ENCODE measurements around the gene RABAC1. TPM values are rescaled to one million over a fixed set of nuclear protein-coding genes. Genes with fewer than 3 reads are reported as not detected.

The RABAC1 gene
- total RNA-seq, 1 experiment from 2014 or later: 94.0 TPM

DNA sequence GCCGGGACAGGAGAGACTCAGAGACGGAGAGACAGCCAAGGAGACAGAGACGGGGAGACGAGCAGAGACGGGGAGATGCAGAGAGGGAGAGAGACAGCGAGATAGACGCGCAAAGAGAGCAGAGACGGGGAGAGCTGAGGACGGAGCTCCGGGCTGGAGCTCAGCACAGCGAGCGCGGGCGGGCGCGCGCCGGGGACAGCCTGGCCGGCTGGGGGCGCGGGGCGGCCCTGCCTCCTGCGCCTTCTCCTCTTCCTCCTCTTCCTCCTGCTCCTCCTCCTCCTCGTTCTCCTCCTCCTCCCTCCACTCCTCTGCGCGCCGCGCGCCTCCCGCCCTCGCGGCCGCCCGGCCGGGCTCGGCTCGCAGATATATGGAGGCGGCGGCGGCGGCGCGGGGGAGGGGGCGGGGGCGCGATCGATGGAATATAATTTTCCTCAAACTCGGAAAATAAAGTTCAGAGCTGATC is 30.9 kb downstream of the RABAC1 start, which contains the start of gene ERFL:
TSS of gene ERFL (minus strand) at position 229 of the 463 bp plus-strand sequence. CDS start 15,530 bp downstream, outside the sequence.
- Histone ChIP-seq H3K9me3 (ENCODE audit: control insufficient read depth, low read depth, low read length) (no peaks in the 10 kb centered on the region), H2BK12ac (ENCODE audit: insufficient read length, low read depth, low read length) (no peak within 1 kb of the TSS), H2BK120ac (ENCODE audit: low read depth, low read length, poor library complexity, severe bottlenecking) (no peak within 1 kb of the TSS), H3K4ac (ENCODE audit: low read depth, low read length) (no peak within 1 kb of the TSS), H2AK5ac (ENCODE audit: insufficient read length, low read length) (no peak within 1 kb of the TSS), H4K91ac (ENCODE audit: insufficient read length, low read depth, low read length) (no peak within 1 kb of the TSS), H3K14ac (ENCODE audit: insufficient read depth, low read length) (no peak within 1 kb of the TSS), H3K4me2 (ENCODE audit: insufficient read depth, insufficient read length, low read length) (peak within 1 kb of the TSS; percentile 72), H3K23ac (ENCODE audit: insufficient read length, low read depth, low read length) (no peak within 1 kb of the TSS), H3K23me2 (ENCODE audit: insufficient read length, low read depth, low read length, poor library complexity, severe bottlenecking) (peaks cover 2% of the 10 kb centered on the region), H3T11ph (ENCODE audit: low read length) (no peak within 1 kb of the TSS), H3K79me1 (ENCODE audit: insufficient read depth, low read depth, low read length, poor library complexity, severe bottlenecking) (no peaks in the 10 kb centered on the region), H3K18ac (ENCODE audit: insufficient read length, low read depth, low read length) (no peak within 1 kb of the TSS), H2BK20ac (ENCODE audit: low read depth, low read length, poor library complexity, severe bottlenecking) (no peak within 1 kb of the TSS), H2BK15ac (ENCODE audit: low read depth, low read length) (no peak within 1 kb of the TSS), H3K79me2 (ENCODE audit: insufficient read depth, low read length) (no peaks in the 10 kb centered on the region), H3K9ac (ENCODE audit: extremely low read depth, insufficient read length, low read length) (no peak within 1 kb of the TSS), H3K56ac (ENCODE audit: insufficient read length, low read depth, low read length) (no peak within 1 kb of the TSS), H3K27ac (ENCODE audit: insufficient read length, low read depth, low read length) (no peak within 1 kb of the TSS), H2BK5ac (ENCODE audit: insufficient read length, low read length) (no peak within 1 kb of the TSS), H4K8ac (replicated peaks; ENCODE audit: insufficient read length, low read depth, low read length) (no peak within 1 kb of the TSS), H3K27me3 (ENCODE audit: insufficient read depth, low read length) (peaks cover 91% of the 10 kb centered on the region), H4K20me1 (ENCODE audit: control insufficient read depth, insufficient read depth, insufficient read length) (no peaks in the 10 kb centered on the region), H3K4me1 (ENCODE audit: insufficient read depth, low read length) (peaks cover 5% of the 10 kb centered on the region; the same call in 1 of the 2 replicates), H2AFZ (ENCODE audit: low read length) (no peak within 1 kb of the TSS), H4K5ac (ENCODE audit: insufficient read length, low read depth, low read length) (no peak within 1 kb of the TSS)
- WGBS (ENCODE audit: extremely low coverage, insufficient read length, low lambda C conversion rate): no CpG with 5 or more reads among the region's 49 CpGs
- peaks cover 0 to 3% of the 10 kb centered on the region in 2 experiments; a peak in 4 of 5 replicates for H3K9me3 Mint-ChIP-seq
- H3K4me3 Mint-ChIP-seq: peak within 1 kb of the TSS; percentile 59 to 84
- no peak within 1 kb of the TSS for H3K27ac Mint-ChIP-seq
- TF ChIP-seq, protein P1, sequence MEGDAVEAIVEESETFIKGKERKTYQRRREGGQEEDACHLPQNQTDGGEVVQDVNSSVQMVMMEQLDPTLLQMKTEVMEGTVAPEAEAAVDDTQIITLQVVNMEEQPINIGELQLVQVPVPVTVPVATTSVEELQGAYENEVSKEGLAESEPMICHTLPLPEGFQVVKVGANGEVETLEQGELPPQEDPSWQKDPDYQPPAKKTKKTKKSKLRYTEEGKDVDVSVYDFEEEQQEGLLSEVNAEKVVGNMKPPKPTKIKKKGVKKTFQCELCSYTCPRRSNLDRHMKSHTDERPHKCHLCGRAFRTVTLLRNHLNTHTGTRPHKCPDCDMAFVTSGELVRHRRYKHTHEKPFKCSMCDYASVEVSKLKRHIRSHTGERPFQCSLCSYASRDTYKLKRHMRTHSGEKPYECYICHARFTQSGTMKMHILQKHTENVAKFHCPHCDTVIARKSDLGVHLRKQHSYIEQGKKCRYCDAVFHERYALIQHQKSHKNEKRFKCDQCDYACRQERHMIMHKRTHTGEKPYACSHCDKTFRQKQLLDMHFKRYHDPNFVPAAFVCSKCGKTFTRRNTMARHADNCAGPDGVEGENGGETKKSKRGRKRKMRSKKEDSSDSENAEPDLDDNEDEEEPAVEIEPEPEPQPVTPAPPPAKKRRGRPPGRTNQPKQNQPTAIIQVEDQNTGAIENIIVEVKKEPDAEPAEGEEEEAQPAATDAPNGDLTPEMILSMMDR (conservative IDR thresholded peaks at IDR 0.05): no peak
- H3K36me3 Mint-ChIP-seq (ENCODE audit: insufficient read depth in 1 of 3, low read depth in 3 of 3): no peaks in the 10 kb centered on the region
- H3K4me1 Mint-ChIP-seq: peaks cover 21 to 38% of the 10 kb centered on the region in 2 experiments
- peaks cover 2% of the 10 kb centered on the region for H3K27me3 Mint-ChIP-seq (ENCODE audit: low read depth)
- DNase-seq: no peak
